Prostate gland (tissue), 2 donors: ENCODE data around the gene CDK19.

Experiments
- POLR2A ChIP-seq: fragments of 450-650 bp; IDR thresholded peaks from one replicate; pipeline ENCODE4 v1.6.1; 2016; ENCODE audit warnings: antibody characterized with exemption, mild to moderate bottlenecking
- POLR2AphosphoS5 ChIP-seq: sonication (generic); formaldehyde crosslinking; IDR thresholded peaks from one replicate; pipeline ENCODE4 v1.6.1; 2017; ENCODE audit warnings: antibody characterized with exemption
- TF ChIP-seq, protein P1 (sequence below), 4 experiments: fragments of 200-600 bp in 2 of 4; fragments of 450-650 bp in 2 of 4; sonication (generic) in 2 of 4; IDR thresholded peaks; 1 replicate in 3 of 4; 2 replicates in 1 of 4; pipeline ENCODE4 v1.5.1; 2016 to 2019; ENCODE audit warnings: antibody characterized with exemption in 4 of 4, mild to moderate bottlenecking in 2 of 4, moderate library complexity in 2 of 4

DNA sequence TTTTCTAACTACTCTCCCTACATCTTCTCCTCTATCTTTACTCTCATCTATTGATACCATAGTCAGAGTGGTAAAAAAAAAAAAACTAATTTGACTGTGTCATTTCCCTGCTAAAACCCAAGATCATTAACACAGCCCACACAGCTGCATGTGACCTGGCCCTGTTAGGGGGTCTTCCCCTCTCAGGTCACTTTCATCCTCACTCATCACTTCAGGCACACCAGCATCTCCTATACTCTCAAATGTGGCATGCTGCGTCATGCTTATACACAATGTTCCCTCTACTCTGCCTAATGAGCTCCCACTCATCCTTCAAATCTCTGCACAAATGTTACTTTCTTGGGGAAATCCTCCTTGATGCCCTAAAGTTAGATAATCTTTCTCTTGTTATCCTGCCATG lies 86.8 kb downstream of the CDK19 start:
- TF ChIP-seq POLR2A (no peak), POLR2AphosphoS5 (no peak)
- TF ChIP-seq, protein P1, sequence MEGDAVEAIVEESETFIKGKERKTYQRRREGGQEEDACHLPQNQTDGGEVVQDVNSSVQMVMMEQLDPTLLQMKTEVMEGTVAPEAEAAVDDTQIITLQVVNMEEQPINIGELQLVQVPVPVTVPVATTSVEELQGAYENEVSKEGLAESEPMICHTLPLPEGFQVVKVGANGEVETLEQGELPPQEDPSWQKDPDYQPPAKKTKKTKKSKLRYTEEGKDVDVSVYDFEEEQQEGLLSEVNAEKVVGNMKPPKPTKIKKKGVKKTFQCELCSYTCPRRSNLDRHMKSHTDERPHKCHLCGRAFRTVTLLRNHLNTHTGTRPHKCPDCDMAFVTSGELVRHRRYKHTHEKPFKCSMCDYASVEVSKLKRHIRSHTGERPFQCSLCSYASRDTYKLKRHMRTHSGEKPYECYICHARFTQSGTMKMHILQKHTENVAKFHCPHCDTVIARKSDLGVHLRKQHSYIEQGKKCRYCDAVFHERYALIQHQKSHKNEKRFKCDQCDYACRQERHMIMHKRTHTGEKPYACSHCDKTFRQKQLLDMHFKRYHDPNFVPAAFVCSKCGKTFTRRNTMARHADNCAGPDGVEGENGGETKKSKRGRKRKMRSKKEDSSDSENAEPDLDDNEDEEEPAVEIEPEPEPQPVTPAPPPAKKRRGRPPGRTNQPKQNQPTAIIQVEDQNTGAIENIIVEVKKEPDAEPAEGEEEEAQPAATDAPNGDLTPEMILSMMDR (IDR thresholded peaks at IDR 0.05), result no peak
